DOHH2 (cell line): ENCODE data around the gene TDRD12.

Experiments
- CTCF ChIP-seq: fragments of 200-600 bp; sonication (generic); IDR thresholded peaks from one replicate; pipeline ENCODE4 v1.5.1; 2014; ENCODE audit warnings: antibody characterized with exemption, mild to moderate bottlenecking, low read depth, low read length; ENCODE audit not compliant: poor library complexity, severe bottlenecking
- EZH2phosphoT487 ChIP-seq: fragments of 200-600 bp; sonication (generic); IDR thresholded peaks from 2 replicates; pipeline ENCODE4 v1.6.1; 2017; ENCODE audit warnings: borderline replicate concordance, mild to moderate bottlenecking, antibody characterized with exemption, low read length, moderate library complexity, mixed read lengths

- no peak for TF ChIP-seq CTCF
- TF ChIP-seq EZH2phosphoT487 = no peak
These were observed 46.0 kb upstream of the TDRD12 start for GRCh38 chr19:32673573-32673972.
